GM19043 (cell line): ENCODE measurements around the gene GNB1.
"Not testable (repeated sequence)": the region's sequence is repeated elsewhere in the genome, so short reads cannot be mapped to it uniquely, and the experiment has no call there.

ENCODE experiments used
- ATAC-seq: cut with Tn5 transposase; IDR thresholded peaks from one replicate; pipeline ENCODE4 v1.9.1; 2021; ENCODE audit warnings: low read depth; ENCODE audit not compliant: unreplicated experiment

The GNB1 gene

DNA sequence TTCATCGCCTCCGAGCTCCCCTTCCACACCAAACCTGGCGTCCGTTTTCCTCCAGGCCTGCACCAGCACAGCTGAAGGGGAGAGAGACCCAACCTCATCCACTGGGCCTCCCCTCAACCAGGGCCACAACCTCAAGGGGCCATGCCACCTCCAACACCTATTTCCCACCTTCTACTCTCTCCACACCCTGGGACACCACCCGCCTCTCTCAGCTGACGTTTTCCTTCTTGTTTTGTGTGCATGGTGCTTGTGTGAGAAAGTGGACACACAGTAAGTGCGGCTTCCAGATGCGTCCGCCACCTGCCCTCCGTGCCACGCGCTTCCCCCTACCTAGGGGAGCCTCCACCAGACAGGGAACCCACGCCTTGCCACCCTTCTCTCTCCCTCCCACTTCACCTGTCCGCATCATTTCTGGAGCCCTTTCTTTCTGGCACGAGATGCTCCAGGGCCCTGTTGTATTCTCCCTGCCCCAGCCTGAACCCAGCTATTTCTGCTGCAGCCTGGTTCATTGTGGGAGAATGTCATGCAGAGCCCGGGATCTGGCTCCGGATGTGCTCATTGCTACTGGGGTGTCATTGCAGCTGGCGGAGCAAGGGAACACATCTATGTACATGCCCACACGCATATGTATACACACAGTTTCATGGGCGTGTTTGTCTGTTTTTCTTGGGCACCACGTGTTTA lies 1.3 kb upstream of the GNB1 start:
- no peak for ATAC-seq

DNA sequence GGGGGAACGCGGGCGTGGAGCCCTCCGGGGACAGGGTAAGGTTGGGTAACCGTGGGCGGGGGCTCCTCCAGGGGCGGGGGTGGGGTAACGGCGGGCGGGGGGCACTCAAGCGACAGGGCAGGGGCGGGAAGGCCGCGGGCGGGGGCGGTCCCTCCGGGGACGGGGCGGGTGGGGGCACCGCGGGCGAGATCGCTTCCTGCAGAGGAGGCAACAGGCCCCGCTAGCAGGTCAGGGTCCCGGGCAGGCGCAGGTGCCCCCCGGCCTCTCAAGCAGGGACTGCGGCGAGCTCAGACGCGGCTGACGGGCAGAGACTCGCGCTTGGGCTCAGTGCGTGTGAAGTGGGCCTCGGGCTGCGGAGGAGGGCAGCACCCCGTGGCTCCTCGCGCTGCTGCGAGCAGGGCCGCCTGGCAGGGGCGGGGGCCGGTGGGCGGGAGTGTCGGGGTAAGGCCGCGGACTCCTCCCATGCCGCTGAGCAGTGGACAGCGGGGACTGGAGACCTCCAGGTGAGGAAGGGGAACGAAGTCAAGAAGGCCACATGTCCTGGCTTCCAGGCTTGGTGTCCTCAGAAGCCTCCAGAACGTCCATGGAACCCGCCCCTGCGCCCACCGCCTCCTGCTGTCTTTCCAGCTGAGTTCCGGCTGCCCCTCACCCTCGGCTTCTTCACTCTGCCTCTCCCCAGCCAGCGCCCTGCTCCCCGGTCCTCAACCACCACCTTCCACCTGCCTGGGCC lies 627 bp upstream of the GNB1 start:
- ATAC-seq = no peak

DNA sequence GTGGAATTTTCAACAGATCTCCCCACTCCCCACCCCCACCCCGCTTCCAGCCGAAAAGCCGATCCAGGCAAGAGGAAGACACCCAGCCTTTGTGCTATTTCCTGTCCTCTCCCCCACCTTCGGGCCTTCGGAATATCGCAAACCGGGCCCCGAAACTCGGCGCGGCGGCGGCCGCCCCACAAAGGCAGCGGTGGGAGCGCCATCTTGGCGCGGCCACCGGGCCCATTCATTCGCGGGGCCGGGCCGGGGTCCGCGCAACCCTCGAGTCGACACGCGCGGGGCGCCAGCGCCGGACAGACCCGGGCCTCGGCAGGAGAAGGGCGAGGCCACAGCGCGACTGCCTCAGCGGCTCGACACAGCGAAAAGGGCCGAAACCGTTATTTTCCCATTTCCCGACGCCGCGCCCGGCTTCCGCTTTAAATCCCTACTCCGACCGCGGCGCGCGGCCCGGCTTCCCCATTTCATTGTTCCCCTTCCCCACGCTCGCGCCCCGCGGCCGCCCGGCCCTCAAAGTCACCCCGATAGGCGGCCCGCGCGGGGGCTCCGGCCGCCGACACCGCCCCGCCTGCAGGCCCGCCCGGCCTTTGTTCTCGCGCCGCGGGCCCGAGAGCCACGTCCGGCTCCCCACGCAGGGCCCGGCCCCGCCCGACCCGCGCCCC lies 911 bp downstream of the GNB1 start:
- ATAC-seq = peak; percentile 9

DNA sequence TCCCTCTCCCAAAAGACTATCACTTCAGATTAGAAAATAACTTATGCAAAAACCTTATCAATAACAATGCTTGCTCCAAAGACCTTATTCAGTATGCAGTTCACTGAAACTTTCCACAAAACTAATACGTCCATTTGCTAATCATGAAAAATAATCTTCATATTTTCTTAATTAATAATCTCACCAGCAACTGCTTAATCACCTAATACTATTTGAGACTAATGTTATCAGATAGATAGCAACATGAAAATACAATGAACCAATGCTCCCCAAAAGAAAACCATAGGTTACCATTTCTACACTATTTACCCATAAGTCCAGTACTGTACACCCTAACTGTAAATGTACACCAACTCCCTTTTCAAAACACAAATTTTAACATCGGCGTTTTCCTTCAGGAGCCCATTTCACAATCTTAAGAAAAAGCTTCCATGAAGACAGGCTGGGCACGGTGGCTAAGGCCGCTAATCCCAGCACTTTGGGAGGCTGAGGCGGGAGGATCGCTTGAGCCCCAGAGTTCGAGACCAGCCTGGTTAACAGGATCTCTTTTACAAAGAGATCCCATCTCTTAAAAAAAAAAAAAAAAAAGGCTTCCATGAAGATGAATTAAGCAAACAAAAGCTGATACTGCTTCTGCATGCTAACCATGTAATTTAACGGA lies 1.7 kb downstream of the GNB1 start:
- ATAC-seq = no peak

DNA sequence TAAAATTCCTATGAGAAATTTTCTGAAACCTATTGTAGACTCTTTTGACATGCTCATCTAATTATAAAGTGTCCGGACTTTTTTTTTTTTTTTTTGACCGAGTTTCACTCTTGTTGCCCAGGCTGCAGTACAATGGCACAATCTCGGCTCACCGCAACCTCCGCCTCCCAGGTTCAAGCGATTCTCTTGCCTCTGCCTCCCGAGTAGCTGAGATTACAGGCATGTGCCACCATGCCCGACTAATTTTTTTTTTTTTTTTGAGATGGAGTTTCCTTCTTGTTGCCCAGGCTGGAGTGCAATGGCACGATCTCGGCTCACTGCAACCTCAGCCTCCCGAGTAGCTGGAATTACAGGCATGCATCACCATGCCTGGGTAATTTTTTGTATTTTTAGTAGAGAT lies 7.0 kb downstream of the GNB1 start:
- ATAC-seq = not testable (repeated sequence)

DNA sequence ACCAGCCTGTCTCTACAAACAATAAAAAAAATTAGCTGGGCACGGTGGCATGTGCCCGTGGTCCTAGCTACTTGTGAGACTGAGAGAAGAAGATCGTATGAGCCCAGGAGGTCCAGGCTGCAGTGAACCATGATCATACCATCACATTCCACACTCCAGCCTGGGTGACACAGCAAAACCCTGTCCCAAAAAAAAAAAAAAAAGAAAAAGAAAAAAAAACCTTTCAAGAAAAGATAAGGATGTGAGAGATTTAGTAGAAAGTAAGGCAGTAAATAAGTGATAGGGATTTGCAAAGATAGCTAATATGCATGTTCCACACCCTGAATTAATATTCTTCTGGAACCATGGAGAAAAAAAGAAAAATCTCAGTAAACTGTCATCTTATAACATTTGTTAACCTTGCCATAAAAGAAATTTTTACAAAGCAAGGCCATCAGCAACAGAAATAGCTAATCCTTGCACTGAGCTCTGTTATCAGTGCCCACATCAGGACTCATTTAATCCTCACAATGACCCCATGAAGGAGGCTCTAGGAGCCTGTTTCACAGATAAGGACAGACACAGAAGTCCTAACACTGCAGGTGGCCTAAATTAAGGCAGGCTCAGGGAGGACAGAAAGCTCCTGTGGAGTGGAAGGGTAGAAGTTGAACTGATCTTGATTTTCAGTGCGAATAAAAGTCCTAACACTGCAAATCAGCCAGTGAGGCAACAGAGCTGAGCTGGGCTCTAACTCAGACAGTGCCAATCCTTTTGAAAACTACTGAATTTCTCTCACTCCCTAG lies 7.6 kb downstream of the GNB1 start:
- ATAC-seq = no peak

DNA sequence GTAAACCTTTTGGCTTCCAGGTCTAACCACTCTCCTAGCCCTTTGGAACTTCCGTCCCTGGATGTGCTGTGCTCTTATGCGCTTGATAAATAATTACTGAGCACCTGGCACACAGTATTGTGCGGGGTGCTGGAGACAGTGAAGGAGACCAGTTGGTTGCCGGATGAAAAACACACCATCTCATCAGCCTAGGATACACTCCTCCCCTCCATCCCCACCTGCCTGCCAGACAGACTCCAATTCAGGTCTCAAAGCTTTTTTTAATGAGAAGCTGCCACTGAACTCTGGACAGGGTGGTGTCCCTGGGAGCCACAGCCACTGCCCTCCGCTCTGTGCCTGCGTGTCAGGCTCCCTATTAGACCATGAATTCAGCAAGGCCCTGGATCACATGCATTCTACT lies 9.2 kb downstream of the GNB1 start:
- ATAC-seq = no peak

DNA sequence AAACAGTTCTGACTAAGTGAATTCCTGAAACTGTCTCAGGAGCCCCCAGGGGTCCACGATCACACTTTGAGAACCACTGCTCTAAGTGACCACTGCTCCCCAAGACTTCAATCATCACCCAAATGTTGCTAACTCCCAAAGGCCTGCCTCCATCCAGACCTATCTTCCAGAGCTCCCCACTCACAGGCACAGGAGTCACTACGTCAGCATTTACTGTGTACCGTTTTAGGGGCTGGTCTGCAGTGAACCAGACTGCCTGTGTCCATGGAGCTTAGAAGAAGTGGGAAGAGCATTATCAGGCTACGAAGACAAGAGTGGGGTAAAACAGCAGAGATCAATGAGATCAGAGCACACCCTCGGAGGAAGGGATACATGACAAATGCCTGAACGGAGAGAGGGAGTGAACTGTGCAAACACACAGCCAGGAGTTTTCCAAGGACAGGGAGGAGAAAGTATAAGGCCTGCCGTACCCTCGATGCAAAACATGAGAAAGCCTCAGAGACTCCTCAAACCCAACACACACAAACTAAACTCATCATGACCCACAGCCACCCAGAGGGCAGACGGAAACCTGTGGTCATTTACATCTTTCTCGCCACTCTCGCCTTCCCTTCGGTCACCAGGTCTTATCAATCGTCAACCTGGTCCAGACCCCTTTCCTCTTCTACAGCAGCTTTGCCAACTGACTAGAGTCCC lies 10.1 kb downstream of the GNB1 start:
- no peak for ATAC-seq

DNA sequence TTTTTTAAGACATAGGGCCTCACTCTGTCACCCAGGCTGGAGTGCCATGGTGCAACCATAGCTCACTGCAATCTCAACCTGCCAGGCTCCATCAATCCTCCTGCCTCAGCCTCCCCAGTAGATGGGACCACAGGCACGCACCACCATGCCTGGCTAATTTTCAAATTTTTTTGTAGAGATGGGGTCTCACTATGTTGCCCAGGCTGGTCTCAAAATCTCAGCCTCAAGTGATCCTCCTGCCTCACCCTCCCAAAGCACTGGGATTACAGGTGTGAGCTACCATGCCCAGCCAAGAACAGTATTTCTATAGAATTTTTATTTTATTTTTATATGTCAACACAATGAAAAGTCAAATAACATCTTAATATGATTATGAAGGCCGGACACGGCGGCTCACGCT lies 10.9 kb downstream of the GNB1 start:
- ATAC-seq = no peak

DNA sequence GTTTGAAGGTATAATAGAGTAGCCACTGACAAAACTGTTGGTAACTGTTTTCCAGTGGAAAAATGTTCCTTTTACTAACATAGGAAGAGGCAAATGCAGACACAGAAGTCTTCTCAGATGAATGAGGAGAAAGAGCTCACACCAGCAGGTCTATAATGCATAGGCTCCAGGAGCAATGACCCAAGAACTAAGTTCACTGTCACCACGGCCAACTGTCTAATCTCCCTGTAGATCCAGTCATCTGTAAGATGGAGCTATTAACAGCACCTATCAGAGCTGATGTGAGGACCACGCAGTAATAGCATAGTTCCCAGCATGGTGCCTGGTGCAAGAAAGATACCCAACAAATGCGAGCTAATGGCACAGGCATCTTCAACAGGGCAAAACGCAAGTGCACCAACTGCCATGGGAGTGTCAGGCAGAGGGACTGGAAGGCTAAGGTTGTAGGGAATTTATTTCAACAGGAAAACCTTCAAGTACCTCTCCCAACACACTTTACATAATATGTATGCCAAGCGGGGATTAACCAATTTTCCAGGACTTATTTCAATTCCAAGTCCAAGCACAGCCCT lies 12.9 kb downstream of the GNB1 start:
- no peak for ATAC-seq

DNA sequence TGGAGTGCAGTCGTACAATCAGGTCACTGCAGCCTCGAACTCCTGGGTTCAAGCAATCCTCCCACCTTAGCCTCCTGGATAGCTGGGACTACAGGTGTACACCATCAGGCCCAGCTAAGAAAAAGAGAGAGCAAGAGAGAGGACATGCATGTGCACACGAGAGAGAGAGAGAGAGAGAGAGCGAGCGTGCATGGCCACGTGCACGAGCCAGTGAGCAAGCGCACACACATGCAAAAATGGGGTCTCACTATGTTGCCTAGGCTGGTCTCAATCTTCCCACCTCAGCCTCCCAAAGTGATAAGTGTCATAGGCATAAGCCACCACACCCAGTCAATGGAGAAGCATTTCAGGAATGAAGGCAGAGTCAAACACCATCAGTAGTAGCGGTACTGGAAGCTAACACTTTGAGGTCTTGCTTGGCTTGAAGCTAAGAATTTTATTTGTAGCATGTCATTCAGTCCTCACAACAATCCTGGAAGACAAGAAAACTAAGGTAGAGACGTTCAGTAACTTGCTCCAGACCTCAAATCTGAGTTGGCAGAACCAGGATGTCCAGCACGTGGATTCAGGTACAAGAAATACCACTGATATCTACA lies 14.5 kb downstream of the GNB1 start:
- no peak for ATAC-seq

DNA sequence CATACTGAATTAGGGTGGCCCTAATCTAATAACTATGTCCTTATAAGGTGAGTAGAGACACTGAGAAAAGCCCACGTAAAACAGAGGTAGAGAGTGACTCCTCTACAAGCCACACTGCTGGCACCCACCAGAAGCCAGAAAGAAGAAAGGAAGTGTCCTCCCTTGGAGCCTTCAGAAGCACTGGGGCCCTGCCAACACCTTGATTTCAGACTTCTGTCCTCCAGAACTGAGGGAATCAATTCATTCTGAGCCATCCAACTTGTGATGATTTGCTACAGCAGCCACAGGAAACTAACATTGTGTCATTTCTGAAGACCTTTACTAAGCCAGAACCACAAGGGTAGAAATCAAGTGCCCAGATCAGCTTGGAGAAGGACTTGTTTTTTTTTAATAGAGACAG lies 15.0 kb downstream of the GNB1 start:
- no peak for ATAC-seq

DNA sequence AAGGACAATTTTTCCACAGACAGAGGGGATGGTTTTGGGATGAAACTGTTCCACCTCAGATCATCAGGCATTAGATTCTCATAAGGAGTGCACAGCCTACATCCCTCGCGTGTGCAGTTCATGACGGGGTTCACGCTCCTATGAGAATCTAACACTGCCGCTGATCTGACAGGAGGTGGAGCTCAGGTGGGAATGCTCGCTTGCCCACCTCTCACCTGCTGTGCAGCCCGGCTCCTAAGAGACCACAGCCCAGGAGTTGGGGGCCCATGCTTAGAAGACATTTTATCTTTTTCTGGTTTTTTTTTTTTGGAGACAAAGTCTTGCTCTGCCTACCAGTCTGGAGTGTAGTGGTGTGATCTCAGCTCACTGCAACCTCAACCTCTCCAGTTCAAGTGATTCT lies 16.0 kb downstream of the GNB1 start:
- ATAC-seq = no peak

DNA sequence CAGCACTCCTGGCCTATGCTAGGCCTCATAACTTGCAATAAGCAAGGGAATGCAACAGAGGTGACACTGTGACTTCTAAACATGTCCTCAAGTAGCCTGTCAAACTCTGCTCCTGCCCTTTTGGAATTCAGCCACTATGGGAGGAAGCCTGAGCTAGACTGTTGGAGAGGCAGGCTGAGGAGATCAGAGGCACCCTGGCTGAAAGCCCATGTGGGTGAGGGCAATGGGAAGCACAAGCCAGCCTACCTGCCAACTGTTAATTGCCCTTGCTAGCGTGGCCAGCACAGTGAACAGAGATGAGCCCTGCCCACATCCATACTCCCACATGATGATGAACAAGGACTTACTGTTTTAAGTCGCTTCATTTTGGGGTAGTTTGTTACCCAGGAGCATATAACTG lies 17.7 kb downstream of the GNB1 start:
- ATAC-seq = no peak

DNA sequence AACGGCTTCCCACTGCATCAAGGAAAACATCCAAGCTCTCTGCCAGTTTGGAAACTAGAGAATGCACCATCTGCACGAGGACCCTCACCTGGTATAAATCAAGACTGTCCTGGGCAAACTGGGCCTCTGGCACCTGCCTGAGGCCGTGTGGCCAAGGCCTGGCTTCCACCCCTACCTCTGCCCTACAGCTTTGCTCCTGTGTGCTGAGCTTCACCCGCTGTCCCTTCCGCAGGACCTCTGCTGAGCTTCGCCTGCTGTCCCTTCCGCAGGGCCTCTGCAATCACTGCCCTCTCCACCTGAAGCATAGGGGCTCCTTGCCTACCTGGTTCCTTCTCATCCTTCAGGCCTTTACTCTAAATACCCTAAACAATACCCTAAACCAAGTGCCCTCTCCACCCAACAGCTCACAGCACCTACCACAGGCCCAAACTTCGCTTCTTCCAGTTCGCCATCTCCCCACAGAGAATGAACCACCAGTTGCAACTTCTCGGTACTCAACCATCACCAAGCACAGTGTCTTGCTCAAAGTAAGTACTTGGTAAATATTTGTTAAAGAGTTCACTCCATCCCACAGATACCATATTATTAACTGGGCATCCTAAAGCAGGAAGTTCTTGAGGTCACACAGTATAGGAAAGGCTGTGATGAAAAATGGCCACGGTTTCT lies 18.4 kb downstream of the GNB1 start:
- ATAC-seq = no peak

DNA sequence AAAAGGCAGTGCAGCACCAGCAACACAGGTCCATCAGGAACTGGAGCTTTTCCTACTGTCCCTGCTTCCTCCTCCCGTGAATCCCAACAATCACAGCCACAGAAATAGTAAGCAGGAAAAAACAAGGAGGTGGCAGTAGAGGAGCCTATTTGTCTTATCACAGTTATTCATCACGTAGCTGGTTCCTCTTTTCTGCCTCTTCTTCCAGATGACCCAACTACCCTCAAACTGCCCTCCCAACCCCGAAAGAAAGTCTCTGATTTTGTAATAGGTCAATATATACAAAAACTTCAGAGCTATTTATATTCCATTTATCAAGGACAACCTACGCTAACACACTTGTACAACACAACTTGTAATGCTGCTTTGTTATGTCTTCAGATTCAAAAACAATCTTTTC lies 21.4 kb downstream of the GNB1 start:
- no peak for ATAC-seq

DNA sequence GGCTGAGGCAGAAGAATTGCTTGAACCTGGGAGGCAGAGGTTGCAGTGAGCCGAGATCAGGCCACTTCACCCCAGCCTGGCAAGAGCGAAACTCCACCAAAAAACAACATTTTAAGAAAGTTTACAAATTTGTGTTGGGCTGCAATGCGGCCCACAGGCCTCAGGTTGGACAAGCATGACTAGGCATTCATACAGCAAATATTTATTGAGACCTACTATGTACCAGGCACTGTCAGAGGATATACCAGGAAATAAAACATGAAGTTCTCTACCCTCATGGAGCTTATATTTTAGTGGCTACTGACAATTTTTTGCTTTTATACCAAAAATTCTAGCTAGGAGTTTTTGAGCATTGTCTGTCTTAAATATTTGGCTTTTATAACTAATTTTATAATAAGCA lies 23.7 kb downstream of the GNB1 start:
- no peak for ATAC-seq

DNA sequence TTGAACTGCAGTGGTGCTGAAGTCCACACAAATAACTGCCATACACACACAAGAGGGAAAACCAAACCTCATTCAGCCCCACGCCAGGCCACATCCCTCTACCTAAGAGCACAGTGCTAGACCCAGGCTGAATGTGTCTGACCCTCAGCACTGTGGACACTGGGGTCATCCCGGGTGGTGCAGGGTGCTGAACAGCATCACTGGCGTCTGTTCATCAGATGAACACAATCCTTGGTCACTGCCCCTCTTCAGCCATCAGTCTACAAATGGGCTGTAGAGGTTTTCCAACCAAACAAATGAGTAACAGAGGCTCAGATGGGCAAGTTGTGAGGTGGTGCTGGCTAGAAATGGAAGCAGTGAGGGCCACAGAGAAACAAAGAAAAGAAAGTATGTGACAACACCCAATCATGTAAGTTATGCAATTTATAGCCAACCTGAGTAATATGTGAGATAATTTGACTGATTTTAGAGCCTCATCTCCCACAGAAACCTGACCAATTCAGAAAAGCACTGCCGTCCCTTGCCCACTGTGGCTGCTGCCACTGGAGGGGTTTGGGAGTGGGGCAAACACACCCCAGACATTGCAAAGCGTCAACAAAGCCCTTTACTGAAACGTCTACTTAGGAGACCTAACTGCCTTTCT lies 27.9 kb downstream of the GNB1 start:
- no peak for ATAC-seq
